Measurements from ENCODE around the gene NUDT4.

- TF ChIP-seq, protein P1, sequence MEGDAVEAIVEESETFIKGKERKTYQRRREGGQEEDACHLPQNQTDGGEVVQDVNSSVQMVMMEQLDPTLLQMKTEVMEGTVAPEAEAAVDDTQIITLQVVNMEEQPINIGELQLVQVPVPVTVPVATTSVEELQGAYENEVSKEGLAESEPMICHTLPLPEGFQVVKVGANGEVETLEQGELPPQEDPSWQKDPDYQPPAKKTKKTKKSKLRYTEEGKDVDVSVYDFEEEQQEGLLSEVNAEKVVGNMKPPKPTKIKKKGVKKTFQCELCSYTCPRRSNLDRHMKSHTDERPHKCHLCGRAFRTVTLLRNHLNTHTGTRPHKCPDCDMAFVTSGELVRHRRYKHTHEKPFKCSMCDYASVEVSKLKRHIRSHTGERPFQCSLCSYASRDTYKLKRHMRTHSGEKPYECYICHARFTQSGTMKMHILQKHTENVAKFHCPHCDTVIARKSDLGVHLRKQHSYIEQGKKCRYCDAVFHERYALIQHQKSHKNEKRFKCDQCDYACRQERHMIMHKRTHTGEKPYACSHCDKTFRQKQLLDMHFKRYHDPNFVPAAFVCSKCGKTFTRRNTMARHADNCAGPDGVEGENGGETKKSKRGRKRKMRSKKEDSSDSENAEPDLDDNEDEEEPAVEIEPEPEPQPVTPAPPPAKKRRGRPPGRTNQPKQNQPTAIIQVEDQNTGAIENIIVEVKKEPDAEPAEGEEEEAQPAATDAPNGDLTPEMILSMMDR (IDR thresholded peaks at IDR 0.05), result no peak
- no peak for TF ChIP-seq POLR2A (IDR thresholded peaks at IDR 0.05)
- no peak for TF ChIP-seq POLR2AphosphoS5 (IDR thresholded peaks at IDR 0.05; ENCODE audit: insufficient read depth in 1 of 2, low read depth in 1 of 2)
These were observed 29.6 kb downstream of the NUDT4 start for GRCh38 chr12:93407054-93407962.

Measured in vagina (tissue), 2 donors.